ENCODE results near the gene AP4S1. TPM values are rescaled to one million over a fixed set of nuclear protein-coding genes. Genes with fewer than 3 reads are reported as not detected.
"Not testable (repeated sequence)": the region's sequence is repeated elsewhere in the genome, so short reads cannot be mapped to it uniquely, and the experiment has no call there.

AP4S1 gene
- total RNA-seq, 4 donors from 2014 or later = 4.2 to 10.7 (median 6.0) TPM

GRCh38 chr14:30999038-30999773 is 26.2 kb upstream of the AP4S1 start:
- H3K4me3 ChIP-seq = no peak overlapping the region
- DNase-seq = no peak
- peaks cover 0 to 16% (median 0%) of the 10 kb centered on the region in 3 donors for H3K36me3 ChIP-seq
- TF ChIP-seq, protein P1, sequence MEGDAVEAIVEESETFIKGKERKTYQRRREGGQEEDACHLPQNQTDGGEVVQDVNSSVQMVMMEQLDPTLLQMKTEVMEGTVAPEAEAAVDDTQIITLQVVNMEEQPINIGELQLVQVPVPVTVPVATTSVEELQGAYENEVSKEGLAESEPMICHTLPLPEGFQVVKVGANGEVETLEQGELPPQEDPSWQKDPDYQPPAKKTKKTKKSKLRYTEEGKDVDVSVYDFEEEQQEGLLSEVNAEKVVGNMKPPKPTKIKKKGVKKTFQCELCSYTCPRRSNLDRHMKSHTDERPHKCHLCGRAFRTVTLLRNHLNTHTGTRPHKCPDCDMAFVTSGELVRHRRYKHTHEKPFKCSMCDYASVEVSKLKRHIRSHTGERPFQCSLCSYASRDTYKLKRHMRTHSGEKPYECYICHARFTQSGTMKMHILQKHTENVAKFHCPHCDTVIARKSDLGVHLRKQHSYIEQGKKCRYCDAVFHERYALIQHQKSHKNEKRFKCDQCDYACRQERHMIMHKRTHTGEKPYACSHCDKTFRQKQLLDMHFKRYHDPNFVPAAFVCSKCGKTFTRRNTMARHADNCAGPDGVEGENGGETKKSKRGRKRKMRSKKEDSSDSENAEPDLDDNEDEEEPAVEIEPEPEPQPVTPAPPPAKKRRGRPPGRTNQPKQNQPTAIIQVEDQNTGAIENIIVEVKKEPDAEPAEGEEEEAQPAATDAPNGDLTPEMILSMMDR (IDR thresholded peaks at IDR 0.05) = no peak
- TF ChIP-seq POLR2A (IDR thresholded peaks at IDR 0.05) = no peak
- no peak overlapping the region for H3K27ac ChIP-seq
- peaks cover 0 to 13% (median 3%) of the 10 kb centered on the region in 4 donors for H3K4me1 ChIP-seq
- no peaks in the 10 kb centered on the region for H3K27me3 ChIP-seq
- H3K9me3 ChIP-seq = peaks cover 0 to 6% (median 0%) of the 10 kb centered on the region in 4 donors

DNA sequence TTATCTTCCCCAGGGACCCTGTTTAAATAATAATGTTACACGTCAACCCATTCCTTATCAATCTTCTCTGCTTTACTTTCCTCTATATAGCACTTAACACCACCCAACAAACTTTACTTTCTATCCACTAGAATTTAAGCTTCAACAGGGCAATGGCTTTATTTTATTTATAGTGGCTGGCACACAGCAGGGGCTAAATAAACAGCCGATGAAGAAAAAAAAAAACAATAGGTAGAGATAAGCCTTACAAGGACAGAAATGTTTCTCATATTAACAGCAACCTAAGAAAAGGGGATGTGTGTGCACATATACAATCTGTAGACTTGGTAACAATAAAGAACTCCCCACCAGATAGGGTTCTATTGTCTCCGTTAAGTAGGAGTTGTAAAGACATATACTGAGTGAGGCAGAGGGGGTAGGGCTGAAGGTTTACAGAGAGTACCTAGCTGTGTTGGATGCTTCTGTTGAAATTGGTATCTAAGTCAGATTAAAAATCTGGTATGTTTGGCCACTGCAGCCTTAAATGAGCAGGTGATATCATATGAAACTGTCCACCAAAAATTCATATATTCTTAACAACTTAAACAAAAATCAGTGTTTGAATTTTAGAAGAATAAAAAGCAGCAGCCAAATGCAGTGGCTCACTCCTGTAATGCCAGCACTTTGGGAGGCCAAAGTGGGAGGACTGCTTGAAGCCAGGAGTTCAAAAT is 24.7 kb upstream of the AP4S1 start:
- H3K9me3 ChIP-seq = peaks cover 0 to 6% (median 0%) of the 10 kb centered on the region in 4 donors
- H3K4me3 ChIP-seq = no peak overlapping the region
- H3K4me1 ChIP-seq = peaks cover 0 to 5% (median under 1%) of the 10 kb centered on the region in 4 donors
- H3K27ac ChIP-seq = no peak overlapping the region
- TF ChIP-seq POLR2A (IDR thresholded peaks at IDR 0.05) = no peak
- TF ChIP-seq, protein P1 (IDR thresholded peaks at IDR 0.05) = no peak
- peaks cover 0 to 25% (median 0%) of the 10 kb centered on the region in 3 donors for H3K36me3 ChIP-seq
- H3K27me3 ChIP-seq = no peaks in the 10 kb centered on the region
- DNase-seq = no peak

DNA sequence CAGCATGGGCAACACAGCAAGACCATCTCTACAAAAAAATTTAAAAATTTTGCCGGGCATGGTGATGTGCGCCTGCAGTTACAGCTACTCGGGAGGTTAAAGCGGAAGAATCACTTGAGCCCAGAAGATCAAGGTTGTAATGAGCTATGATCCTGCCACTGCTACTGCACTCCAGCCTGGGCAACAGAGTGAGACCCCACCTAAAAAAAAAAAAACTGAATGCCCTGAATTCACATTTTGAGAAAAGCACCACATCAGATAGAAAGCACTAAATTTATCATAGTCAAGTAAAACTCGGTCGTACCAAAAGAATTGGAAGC is 24.1 kb upstream of the AP4S1 start:
- Histone ChIP-seq H3K36me3 (peaks cover 0 to 25% (median 0%) of the 10 kb centered on the region in 3 donors), H3K27me3 (no peaks in the 10 kb centered on the region), H3K4me1 (peaks cover 0 to under 1% (median 0%) of the 10 kb centered on the region in 4 donors), H3K9me3 (peaks cover 0 to 6% (median 0%) of the 10 kb centered on the region in 4 donors), H3K4me3 (no peak overlapping the region), H3K27ac (no peak overlapping the region)
- DNase-seq = no peak
- TF ChIP-seq, protein P1 (IDR thresholded peaks at IDR 0.05) = no peak
- no peak for TF ChIP-seq POLR2A (IDR thresholded peaks at IDR 0.05)

GRCh38 chr14:31003284-31003683 is 22.2 kb upstream of the AP4S1 start:
- TF ChIP-seq, protein P1 (IDR thresholded peaks at IDR 0.05) = no peak
- no peak for TF ChIP-seq POLR2A (IDR thresholded peaks at IDR 0.05)
- H3K36me3 ChIP-seq = peaks cover 0 to 21% (median 0%) of the 10 kb centered on the region in 3 donors
- H3K9me3 ChIP-seq = peaks cover 0 to 1% (median 0%) of the 10 kb centered on the region in 4 donors
- H3K27me3 ChIP-seq = no peaks in the 10 kb centered on the region
- no peak for DNase-seq
- no peak overlapping the region for H3K27ac ChIP-seq
- no peaks in the 10 kb centered on the region for H3K4me1 ChIP-seq
- H3K4me3 ChIP-seq = no peak overlapping the region

DNA sequence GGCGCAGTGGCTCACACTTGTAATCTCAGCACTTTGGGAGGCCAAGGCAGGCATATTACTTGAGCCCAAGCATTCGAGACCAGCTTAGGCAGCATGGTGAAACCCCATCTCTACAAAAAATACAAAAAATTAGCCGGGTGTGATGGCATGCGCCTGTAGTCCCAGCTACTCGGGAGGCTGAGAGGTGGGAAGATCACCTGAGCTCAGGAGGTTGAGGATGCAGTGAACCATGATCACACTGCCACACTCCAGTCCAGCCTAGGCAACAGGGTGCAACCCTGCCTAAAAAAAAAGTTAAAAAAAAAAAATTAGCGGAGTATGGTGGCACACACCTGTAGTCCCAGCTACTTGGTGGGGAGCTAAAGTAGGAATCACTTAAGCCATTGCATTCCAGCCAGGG is 21.4 kb upstream of the AP4S1 start:
- not testable (repeated sequence) for DNase-seq, H3K4me3 ChIP-seq, H3K4me1 ChIP-seq, H3K9me3 ChIP-seq, H3K27me3 ChIP-seq, H3K27ac ChIP-seq
- H3K36me3 ChIP-seq = peaks cover 0 to 14% (median 0%) of the 10 kb centered on the region in 3 donors

- no peak for TF ChIP-seq POLR2A (IDR thresholded peaks at IDR 0.05)
- TF ChIP-seq, protein P1 (IDR thresholded peaks at IDR 0.05) = no peak
- no peaks in the 10 kb centered on the region for H3K4me1 ChIP-seq
- no peaks in the 10 kb centered on the region for H3K27me3 ChIP-seq
- no peak for DNase-seq
- H3K27ac ChIP-seq = no peak overlapping the region
- no peaks in the 10 kb centered on the region for H3K9me3 ChIP-seq
- peaks cover 0 to 12% (median 0%) of the 10 kb centered on the region in 3 donors for H3K36me3 ChIP-seq
- H3K4me3 ChIP-seq = no peak overlapping the region
Observed at GRCh38 chr14:31006703-31007102, 18.7 kb upstream of the AP4S1 start.
